ENCODE data around the gene DNAH6. TPM values are rescaled to one million over a fixed set of nuclear protein-coding genes. Genes with fewer than 3 reads are reported as not detected.
"Not testable (repeated sequence)": the region's sequence is repeated elsewhere in the genome, so short reads cannot be mapped to it uniquely, and the experiment has no call there.

Gene DNAH6
- total RNA-seq, 1 donor from 2014 or later: 0.81 TPM

DNA sequence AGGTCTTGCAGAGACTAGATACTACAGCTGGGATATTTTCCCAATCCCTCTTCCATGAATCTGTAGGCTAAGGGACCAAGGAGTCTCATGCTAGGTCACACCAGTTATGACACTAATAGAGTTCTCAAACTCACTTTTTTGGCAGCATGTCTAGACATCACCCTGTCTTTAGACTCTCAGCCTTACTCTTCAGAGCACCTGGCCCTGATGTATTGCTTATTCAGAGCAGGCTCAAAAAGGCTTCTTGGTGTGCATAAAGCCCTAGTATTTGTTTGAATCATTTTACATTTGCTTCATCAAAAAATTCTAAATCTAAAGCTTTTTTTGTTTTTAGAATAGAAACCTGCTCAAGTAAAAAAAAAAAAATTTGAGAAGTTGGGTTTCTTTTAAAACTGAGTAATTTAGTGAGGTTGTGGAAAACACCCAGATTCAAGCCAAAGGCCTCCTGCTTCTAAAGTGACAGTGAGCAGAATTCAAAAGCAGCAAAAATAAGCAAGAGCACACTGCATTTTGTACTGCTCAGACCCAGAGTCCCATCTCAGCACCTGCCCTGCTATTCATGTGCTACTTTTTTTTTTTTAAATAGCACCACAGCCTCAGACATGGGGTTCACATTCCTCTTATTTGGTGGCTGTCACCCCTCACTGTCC, 18.0 kb upstream of the DNAH6 start:
- intact Hi-C loops (cut with micrococcal nuclease): loop anchor here (5.0 kb wide), 1 partner anchor 789 kb away; no protein-coding TSS in a partner anchor

DNA sequence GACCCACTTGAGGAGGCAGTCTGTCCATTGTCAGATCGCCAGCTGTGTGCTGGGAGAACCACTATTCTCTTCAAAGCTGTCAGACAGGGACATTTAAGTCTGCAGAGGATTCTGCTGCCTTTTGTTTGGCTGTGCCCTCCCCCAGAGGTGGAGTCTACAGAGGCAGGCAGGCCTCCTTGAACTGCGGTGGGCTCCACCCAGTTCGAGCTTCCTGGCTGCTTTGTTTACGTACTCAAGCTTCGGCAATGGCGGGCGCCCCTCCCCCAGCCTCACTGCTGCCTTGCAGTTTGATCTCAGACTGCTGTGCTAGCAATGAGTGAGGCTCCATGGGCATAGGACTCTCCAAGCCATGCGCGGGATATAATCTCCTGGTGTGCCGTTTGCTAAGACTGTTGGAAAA, 5.3 kb upstream of the DNAH6 start:
- intact Hi-C loops (cut with micrococcal nuclease): not testable (repeated sequence)

DNA sequence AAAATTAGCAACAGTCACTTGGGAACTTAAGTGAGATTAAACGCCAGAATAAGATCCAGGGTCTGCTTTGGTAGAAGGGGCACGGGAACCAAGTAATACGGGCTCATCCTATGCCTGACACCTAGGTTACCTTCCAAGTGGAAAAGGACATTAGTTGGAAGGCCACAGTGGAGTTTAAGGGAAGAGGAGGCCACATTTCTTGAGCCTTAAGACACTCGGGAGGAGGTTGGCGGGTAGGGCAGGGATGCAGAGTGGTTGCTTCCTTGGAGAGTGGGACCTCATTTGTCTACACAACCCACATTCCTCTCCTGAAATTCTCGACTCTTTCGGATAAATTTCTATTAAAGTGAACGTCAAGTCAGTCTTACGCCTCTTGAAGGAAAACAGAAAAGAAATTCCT, 510 bp upstream of the DNAH6 start:
- intact Hi-C loops (cut with micrococcal nuclease): loop anchor here (1.0 kb wide), 7 partner anchors 20 to 423 kb away; partner anchors contain the start of genes SUCLG1 and TMSB10

DNA sequence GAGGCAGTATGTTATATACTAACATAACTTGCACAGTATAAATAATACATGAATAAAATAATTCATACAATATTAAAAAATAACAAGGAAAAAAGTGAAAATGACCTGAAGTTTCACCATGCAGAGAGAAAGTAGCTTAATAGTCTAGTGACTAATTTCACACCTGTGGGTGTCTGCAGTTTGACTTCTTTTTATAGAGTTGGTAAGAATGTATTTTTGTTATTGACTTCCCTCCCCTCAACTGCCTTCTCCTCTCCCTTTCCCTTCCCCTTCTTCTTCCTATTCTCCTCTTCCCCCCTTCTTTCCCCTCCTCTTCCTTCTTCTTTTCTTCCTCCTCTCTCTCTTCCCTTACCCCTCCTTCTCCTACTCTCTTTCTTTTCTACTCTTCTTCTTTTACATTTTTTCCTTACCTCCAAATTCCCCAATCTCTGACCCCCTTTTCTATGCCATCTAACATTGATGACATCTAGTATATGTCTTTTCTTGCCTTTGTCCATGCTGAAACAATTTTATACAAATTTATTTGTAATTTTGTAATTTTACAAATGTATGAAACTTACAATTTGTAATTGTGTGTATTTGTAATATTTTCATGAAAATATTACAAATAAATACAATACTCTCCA, 3.1 kb downstream of the DNAH6 start:
- intact Hi-C loops (cut with micrococcal nuclease): no loop called here

DNA sequence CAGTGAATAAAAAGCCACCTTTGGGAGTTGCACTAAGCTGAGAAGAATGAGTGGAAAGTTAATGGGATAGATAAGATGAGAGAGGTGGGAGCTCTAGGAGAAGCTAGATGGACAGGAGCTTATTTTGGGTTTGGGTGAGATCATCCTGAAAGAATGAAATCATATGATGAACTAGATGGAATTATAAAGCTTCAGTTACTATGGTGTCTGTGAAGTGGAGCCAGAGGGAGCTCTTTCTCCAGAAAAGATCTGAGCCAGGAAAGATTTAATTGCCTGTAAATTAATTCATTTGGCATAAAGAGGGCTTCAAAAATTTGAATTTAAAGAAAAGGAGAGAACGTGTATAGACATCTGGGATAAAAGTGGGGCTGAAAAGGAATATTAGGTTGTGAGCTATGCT, 10.3 kb downstream of the DNAH6 start:
- intact Hi-C loops (cut with micrococcal nuclease): no loop called here

DNA sequence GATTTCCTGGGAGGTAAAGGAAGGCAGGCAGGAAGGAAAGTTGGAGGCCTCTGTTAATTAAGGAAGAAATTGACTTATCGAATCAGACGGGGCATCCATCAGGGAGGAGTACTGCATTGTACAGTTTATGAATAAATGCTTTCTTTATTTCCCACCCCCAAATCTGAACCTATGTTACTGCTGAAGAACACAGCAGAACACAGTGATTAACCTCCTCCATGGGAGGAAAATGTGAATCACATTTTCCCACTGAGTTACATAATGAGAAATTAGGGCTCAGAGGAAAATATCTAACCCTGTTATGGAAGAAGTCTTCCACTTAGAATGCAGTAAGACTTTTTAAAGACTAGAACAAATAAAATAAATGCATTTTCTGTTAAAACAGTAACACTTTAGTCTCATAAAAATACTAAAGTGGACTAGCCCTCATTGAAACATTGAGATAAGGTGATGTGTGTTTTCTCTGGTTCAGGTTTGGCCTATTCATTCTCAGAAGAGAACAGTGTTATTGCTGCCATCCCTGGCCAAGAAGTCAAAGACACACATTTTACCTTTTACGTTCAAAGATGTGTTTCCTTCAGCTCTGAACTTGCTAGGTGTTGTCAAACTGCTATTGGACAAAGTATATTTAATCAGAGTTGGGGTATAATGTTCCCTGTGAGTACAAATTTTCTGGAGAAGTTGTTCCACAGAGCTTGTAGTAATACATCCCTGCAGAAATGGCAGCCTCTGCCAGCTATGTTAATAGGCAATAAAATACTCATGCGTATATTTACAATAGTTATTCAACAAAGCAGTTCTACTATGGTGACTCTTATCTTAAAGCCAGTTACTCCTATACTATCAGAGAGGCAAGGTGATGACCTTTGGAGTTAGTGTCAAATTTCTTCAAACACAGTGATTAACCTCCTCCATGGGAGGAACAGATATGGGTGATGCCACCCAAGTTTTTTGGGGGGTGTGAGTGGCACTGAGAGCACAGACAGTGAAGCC, 11.1 kb downstream of the DNAH6 start:
- intact Hi-C loops (cut with micrococcal nuclease): no loop called here

DNA sequence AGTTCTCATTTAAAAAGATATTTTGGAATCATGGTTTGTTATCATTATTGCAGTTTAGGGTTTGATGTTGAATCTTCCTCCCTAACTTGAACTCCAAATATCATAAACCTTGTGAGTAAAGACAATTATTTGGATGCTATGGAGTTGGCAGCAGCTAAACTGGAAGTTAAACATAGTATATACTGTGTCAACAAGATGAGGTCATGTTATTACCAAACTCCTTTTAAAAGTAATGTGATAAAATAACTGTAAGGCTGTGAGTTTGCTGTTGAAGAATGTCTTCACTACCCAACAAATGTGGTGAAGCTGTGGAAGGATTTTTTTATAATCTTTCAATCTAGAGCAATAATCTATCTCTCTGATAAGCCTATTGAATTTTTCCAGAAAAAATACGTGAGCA, 16.0 kb downstream of the DNAH6 start:
- intact Hi-C loops (cut with micrococcal nuclease): no loop called here

DNA sequence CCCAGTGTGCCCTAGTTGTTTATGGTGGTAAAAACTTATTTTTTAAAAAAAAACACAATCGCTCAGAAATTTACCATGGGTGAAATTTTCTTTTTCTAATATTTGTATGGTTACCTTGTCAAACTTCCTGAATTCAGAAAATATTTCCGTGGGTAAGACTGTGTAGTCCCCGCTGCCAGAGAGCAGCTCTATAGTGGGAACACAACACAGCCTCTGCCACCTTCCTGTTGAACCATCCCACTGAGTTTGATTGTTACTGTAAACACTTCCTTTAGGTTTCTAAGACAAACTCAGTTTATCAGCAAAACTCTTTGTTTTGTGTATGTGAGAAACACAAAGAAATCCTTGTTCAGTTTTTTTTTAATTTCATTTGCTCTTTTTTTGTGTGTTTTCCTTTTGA, 17.9 kb downstream of the DNAH6 start:
- intact Hi-C loops (cut with micrococcal nuclease): no loop called here

DNA sequence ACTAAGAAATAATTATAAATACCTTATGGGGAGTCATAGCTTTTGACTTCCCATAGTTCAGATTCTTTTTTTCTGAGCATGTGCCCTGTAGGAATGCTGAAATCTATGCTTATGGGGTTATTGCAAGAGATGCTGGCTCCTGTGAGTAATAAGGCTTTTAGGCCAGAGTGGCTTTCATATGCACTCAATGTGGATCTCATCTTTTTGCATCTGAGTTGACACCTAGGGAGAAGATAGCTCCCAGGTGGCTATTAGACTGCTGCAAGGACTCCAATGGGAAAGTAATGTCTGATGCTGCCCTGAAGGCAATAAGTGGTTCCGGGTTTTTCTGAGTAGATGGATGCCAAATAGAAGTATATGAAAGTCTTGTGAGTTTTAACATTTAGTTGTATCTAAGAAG, 21.0 kb downstream of the DNAH6 start:
- intact Hi-C loops (cut with micrococcal nuclease): no loop called here

DNA sequence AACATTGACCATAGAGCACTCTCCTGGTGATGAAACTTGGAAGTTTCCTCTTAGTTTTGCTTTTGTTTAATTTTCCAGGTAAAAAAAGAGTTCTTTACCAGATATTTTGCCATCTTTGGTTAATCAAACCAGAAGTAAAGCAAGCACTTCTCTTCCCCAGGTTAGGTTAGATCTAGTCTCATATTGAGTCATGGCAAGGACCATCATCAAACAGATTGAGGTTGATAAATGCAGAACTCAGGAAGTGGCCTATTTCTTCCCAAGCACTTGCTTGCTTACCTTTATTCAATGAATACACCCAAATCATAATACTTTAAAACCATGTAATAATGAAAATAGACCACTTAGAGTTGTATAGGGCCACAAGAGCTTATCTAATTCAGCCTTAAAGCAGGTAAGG, 23.4 kb downstream of the DNAH6 start:
- intact Hi-C loops (cut with micrococcal nuclease): loop anchor here (1.0 kb wide), 1 partner anchor 23 kb away; the partner anchor contains the start of gene DNAH6

DNA sequence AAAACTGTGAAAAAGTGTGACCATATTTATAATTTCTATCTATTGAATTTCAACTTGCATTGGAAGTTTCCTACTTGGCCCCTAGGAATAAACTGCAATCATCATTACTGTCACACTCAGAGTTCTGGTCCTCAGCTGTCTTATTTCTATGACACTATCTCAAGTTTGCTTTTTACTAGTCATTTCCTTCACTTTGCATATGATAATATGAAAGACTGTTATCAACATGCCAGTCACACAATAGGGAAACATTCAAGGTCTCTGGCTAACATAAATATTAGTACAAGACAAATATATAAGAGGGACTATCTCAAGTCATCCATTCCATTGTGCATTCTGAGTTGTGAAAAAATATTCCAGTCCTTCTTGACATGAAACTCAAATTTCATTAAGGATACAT, 28.7 kb downstream of the DNAH6 start:
- intact Hi-C loops (cut with micrococcal nuclease): no loop called here

DNA sequence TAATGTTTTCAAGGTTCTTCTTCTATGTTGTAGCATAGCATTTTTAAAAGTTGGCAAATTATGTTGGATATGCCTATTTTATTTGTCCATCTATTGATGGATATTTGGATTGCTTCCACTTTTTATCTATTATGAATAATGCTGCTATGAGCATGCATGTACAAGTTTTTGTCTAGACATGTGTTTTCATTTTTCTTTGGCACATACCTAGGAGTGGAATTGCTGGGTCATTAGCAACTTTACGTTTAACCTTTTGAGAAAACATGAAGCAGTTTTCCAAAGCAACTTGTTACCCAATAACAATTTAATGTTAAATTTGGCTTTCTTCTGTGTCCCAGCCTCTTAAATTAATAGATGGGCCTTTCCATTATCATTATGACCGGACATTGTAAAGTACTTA, 30.3 kb downstream of the DNAH6 start:
- intact Hi-C loops (cut with micrococcal nuclease): no loop called here

DNA sequence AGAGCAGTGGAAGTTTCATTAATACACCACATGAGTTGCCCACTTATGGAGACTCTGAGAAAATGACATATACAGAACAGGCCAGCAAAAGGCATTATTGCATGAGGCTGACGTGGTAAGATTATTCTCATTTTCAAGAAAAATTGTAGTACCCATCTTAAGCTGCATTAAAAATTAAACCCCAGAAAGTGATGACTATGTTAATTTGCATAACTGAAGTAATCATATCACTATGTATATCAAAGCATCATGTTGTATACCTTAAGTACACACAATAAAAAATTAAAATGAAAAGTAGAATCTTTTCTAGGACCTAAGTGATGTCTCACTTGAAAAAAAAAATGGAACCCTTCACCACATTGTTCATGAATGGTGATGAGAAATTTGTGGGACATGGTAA, 32.0 kb downstream of the DNAH6 start:
- intact Hi-C loops (cut with micrococcal nuclease): no loop called here

DNA sequence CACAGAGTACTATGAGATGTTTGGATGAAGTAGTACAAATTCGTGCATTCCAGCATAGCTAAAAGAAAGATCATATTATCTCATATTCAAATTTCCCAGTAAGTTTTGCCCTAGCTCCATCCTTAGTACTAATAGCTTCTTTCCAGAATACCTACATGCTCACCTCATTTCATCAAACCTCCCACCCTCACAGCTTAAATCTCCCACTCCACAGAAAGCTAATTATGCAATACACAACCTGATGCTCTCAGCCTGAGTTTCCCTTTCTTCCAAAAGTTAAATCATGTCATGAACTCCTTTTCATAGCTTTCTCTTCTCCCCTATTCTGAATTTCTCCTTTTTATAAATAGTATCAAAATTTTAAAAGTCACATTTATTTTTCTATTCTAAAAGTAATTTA, 34.6 kb downstream of the DNAH6 start:
- intact Hi-C loops (cut with micrococcal nuclease): no loop called here

DNA sequence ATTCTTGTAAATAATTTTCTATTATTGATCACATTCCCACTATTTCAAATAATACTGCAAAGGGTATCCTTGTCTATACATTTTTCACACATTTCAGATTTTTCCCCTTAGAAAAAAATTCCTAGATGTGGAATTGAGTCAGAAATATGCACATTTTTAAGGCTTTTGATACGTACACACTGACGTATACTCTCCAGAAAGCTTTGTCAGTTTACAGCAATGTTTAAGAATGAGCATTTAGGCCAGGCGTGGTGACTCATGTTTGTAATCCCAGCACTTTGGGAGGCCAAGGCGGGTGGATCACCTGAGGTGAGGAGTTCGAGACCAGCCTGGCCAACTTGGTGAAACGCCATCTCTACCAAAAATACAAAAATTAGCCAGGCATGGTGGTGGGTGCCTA, 35.2 kb downstream of the DNAH6 start:
- intact Hi-C loops (cut with micrococcal nuclease): not testable (repeated sequence)

DNA sequence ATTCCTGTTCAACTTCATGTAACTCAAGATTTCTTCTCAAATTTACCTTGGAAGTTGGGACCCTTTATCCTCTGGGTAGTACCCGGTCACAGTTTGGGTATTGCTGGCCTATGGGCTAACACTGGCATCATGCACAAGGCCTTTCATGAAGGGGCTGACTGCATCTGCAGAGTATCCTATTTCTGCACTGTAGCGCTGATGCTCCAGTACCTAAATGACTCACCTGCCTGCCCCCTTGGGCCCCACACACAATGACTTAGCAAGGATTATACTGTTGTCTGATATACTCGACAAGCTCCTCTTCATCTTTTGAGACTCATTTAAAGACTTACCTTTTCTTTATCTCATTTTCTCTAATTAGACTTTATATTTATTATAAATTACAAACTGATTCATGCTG, 39.9 kb downstream of the DNAH6 start:
- intact Hi-C loops (cut with micrococcal nuclease): no loop called here

DNA sequence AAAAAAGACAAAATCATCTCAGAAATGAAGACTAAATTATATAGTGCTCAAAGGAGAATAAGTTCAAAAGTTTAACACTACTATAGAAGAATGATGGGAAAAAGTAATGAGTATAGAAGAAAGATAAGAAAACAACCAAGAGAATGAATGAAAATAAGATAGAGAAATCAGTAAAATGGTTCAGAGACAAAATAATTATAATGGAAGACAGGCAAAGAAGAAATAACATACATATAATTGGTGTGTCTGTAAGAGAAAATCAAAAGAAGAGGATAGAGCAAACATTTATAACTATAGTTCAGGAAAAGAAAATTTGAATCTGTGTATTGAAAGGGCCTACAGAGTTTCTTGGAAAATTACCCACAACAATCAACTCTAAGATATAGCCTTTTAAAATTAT, 43.5 kb downstream of the DNAH6 start:
- intact Hi-C loops (cut with micrococcal nuclease): no loop called here

DNA sequence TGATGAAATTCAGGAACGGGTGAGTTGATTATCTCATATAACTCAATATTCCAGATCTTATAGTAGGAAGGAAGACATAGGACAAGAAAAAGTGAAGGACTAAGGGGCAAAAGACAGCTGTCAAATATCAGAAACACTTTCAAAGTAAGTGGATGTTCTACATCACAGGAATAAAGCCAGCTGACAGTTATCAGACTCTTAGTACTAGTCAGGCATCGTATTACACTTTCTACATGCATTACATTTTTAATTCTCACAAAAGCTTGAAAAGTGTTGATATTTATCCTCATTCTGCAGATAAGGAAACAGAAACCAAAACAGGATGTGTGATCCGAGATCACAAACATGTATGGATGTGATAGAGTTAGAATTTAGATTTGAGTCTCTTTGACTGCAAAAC, 63.4 kb downstream of the DNAH6 start:
- intact Hi-C loops (cut with micrococcal nuclease): no loop called here

DNA sequence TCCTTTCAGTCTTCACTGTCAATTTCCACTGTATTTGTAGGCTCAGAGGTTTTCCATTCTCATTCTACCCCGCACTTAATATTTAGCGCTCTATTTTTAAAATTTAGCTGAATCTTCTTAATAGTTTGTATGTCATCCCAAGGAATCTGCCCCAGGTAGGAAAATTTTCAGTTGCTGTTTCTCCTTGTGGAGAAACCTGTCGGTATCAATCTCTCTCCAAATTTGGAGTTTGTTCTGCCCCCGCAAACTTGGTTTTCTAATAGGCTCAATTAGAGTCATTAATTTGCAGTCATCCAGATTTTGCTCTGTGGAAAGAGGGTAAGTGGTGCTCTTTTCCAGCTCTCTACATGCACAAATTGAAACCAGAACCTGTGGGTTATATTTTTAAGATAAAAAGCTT, 87.6 kb downstream of the DNAH6 start:
- intact Hi-C loops (cut with micrococcal nuclease): no loop called here

DNA sequence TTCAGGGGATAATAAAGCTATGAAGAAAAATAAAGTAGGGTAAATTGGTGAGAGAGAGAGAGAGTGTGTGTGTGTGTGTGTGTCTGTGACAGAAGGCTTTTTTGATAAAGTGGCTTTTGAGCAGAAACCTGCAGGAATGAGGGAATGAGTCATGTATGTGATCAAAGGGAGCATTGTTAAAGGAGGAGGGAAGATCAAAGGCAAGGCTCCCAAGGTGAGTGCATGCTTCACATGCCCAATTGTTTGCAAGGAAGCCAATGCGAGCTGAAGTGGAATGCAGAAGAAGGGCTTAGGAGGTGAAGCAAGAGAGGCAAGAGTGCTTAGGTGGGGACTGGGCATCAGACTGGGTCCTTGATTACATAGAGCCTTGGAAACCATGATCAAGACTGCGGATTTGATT, 96.8 kb downstream of the DNAH6 start:
- intact Hi-C loops (cut with micrococcal nuclease): no loop called here

DNA sequence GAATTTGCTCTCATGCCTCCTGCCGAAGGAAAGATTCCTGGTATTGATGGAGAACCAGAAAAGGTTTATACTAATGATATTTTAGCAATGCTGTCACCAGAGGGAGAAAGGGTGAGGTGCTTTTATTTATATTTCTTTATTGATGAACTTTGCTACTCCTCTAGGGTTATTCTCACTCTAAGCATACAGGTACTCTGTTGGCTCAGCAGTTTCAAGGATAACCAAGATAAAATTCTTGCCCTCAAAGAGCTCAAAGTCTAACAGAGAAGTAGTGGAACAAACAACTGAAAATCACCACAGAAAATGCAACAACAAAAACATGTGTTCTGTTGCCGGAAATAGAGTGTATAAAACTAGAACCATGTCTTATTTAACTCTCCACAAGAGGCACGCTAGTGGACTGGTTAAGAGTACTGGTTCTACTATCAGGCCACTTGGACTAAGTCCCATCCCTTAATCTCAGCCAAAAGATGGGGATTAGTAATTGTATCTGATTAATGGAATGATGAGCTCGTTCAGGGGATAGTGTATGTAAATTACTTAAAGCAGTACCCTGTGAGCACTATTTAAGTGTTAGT, 103.6 kb downstream of the DNAH6 start:
- intact Hi-C loops (cut with micrococcal nuclease): loop anchor here (10.0 kb wide), 1 partner anchor 315 kb away; no protein-coding TSS in a partner anchor

DNA sequence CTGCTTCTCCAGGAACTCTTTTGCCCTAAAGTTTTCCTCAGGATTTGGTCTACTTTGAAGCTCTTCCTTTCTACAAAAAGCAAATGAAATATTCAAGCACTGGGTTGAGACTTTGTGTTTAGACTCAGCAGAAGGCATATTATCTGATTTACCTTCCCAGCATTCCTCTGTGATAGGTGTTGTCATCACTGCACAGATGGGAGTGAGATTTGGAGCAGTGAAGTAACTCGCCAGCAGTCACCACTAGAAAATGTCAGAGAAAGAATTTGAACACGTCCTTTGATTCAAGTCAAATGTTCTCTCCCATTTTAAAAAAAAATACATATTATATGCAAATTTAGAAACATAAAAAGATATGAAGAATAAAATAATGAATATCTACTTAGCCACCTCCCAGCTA, 112.2 kb downstream of the DNAH6 start:
- intact Hi-C loops (cut with micrococcal nuclease): loop anchor here (10.0 kb wide), 1 partner anchor 324 kb away; no protein-coding TSS in a partner anchor

Data from T-helper 1 cell treated with Interleukin-12 subunit alpha and Interleukin-12 subunit beta and Interleukin-4 antibody, amounts not matched to agents 30 ng/mL and 1 ng/mL, for 36 hours (primary cell).